ENCODE results near the gene HINFP.

HINFP gene

DNA sequence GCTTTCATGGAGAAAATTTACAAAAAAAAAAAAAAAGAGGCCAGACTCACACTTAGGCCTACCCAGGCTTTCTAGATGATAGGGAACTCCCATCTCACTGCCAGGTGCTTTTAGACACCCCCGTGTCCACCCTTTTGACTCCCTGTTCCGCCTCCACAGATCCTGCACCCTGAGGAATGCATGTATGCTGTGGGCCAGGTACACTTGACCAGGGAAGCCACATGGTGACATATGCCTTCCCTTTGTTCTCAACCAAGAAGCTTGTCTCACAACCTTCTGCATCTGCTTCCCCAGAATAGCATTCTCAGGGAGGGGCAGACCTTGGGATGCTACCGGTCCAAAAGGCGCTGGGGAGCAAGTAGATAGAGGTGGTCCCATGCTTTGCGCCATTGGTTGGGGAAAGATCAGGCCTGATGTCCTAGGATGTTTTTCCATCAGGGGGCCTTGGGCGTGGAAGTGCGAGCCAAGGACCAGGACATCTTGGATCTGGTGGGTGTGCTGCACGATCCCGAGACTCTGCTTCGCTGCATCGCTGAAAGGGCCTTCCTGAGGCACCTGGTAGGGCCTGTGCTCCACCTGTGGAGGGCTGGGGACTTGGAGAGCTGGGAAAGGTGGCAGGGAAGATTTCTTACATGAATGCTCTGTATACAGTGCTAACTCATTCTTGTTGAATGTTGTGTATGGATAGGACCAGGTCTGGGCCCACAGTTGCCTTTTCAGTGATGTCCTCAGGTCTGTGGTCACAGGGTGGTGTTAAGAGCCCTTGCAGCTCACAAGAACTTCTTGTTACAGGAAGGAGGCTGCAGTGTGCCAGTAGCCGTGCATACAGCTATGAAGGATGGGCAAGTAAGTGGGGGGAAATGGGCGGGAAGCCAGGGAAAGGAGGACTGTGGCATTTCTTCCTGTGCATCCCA lies 29.2 kb upstream of the HINFP start:
- no peak overlapping the region for H3K4me3 ChIP-seq (ENCODE audit: low read length)
- TF ChIP-seq, protein P1, sequence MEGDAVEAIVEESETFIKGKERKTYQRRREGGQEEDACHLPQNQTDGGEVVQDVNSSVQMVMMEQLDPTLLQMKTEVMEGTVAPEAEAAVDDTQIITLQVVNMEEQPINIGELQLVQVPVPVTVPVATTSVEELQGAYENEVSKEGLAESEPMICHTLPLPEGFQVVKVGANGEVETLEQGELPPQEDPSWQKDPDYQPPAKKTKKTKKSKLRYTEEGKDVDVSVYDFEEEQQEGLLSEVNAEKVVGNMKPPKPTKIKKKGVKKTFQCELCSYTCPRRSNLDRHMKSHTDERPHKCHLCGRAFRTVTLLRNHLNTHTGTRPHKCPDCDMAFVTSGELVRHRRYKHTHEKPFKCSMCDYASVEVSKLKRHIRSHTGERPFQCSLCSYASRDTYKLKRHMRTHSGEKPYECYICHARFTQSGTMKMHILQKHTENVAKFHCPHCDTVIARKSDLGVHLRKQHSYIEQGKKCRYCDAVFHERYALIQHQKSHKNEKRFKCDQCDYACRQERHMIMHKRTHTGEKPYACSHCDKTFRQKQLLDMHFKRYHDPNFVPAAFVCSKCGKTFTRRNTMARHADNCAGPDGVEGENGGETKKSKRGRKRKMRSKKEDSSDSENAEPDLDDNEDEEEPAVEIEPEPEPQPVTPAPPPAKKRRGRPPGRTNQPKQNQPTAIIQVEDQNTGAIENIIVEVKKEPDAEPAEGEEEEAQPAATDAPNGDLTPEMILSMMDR (IDR thresholded peaks at IDR 0.05; ENCODE audit: insufficient read depth, low read depth, low read length, missing control alignments) = no peak
- DNase-seq (ENCODE audit: low read depth) = no peak

DNA sequence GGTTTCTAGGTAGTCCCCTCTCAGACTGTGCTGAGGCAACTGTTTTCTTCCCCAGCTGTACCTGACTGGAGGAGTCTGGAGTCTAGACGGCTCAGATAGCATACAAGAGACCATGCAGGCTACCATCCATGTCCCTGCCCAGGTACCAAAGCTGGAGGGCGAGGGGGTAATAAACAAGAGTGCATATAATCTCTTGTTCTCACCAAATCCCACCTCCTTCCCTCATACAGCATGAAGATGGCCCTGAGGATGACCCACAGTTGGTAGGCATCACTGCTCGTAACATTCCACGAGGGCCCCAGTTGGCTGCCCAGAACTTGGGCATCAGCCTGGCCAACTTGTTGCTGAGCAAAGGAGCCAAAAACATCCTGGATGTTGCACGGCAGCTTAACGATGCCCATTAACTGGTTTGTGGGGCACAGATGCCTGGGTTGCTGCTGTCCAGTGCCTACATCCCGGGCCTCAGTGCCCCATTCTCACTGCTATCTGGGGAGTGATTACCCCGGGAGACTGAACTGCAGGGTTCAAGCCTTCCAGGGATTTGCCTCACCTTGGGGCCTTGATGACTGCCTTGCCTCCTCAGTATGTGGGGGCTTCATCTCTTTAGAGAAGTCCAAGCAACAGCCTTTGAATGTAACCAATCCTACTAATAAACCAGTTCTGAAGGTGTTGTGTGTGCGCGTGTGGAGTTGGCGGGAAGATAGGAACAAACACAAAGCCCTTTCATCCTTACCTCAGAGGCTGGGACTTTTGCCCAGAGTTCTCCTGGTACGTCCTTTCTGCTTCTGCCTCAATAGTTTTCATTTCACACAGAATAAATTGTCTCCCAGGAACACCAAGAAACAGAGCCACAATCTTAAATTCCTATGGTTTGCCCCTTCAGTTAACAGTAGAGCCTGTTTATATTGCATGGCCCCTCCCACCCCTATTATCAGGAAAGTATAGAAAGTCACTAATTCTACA lies 28.2 kb upstream of the HINFP start:
- DNase-seq (ENCODE audit: low read depth) = no peak
- TF ChIP-seq, protein P1 (IDR thresholded peaks at IDR 0.05; ENCODE audit: insufficient read depth, low read depth, low read length, missing control alignments) = no peak
- peak overlapping the region; percentile 76 for H3K4me3 ChIP-seq (ENCODE audit: low read length)

DNA sequence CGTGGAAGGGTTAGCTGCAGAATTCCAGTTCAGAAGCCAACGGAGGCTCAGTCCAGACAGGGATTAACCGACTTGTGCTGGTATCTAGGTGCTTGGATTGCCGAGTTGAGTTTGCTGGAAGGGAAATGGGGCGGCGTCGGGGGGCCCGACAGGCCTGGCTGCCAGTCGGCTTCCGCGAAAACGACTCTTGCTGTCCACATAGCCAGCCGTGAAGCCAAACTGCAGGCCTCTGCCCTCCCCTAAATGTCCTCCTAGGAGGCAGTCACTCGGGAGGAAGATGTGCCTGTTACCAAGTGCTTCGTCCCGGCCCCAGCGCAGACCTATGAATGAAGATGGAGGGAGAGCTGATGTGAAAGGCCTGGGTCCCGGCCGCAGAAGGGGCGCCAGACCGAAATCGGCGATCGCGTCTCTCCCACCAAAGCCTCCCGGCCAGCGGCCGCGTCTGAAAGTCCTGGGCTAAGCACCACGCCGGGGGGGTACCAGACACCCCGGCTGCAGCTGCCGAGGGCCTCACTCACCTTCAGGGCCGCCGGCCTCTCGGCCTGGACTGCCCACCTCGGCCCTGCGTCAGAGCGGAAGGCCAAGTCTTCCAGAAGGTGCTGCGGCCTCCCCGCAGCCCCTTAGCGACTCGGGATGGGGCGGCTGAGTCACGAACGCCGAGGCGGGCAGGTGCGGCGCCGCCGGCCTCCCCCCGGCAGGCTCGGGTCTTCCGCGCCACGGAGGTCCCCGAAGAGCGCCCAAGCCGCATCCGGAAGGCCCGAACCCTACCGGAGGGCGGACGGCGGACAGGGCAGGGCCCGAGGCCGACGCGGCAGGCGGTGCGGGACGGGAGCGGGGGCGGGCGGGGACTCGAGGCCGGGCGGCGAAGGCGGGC lies 27.2 kb upstream of the HINFP start:
- TF ChIP-seq, protein P1 (IDR thresholded peaks at IDR 0.05; ENCODE audit: insufficient read depth, low read depth, low read length, missing control alignments) = no peak
- DNase-seq (ENCODE audit: low read depth) = peak; percentile 50
- peak overlapping the region; percentile 76 for H3K4me3 ChIP-seq (ENCODE audit: low read length)

DNA sequence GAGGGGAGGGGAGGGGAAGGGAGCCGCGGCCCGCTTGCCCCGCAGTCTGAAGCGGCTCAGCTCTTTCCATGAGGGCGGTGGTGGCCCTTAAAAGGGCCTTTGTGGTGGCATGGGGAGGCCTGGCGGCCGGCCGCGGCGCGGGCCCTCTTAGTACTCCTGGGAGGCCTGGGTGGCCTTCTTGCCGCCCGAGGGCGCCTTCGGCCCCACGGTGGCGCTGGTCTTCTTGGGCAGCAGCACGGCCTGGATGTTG lies 26.6 kb upstream of the HINFP start:
- TF ChIP-seq, protein P1 (IDR thresholded peaks at IDR 0.05; ENCODE audit: insufficient read depth, low read depth, low read length, missing control alignments) = peak; percentile 56

DNA sequence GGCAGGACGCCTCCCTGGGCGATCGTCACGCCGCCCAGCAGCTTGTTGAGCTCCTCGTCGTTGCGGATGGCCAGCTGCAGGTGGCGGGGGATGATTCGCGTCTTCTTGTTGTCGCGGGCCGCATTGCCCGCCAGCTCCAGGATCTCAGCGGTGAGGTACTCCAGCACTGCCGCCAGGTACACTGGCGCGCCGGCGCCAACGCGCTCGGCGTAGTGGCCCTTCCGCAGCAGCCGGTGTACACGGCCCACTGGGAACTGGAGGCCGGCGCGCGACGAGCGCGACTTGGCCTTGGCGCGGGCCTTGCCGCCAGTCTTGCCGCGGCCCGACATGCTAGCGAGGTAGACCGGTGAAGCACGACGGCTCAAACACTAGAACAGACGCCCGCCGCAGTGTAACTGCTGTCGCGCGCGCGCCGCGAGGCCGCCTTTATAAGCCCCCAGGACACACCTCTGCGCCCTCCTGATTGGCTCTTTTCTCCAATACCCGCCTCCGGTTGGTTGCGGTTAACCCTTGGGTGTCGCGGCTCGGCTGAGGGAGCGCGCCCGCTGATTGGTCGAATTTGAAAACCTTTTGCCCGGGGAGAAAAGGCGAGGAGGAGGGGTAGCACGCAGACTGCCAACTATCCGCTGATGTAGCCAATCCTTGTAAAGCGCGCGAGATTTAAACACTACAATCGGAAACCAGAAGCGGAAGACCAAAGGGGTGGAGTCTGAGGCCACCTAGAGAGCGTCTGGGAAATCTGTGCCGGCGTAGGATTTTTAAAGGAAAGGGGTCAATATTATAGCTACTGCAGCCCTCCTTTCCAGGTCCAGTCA lies 26.1 kb upstream of the HINFP start:
- TF ChIP-seq, protein P1 (IDR thresholded peaks at IDR 0.05; ENCODE audit: insufficient read depth, low read depth, low read length, missing control alignments) = no peak
- peak; percentile 100 for DNase-seq (ENCODE audit: low read depth)
- H3K4me3 ChIP-seq (ENCODE audit: low read length) = peak overlapping the region; percentile 76

More for the DNA sequence above, 26.6 kb upstream of the HINFP start:
- H3K4me3 ChIP-seq (ENCODE audit: low read length) = peak overlapping the region; percentile 76
- peak; percentile 83 for DNase-seq (ENCODE audit: low read depth)

DNA sequence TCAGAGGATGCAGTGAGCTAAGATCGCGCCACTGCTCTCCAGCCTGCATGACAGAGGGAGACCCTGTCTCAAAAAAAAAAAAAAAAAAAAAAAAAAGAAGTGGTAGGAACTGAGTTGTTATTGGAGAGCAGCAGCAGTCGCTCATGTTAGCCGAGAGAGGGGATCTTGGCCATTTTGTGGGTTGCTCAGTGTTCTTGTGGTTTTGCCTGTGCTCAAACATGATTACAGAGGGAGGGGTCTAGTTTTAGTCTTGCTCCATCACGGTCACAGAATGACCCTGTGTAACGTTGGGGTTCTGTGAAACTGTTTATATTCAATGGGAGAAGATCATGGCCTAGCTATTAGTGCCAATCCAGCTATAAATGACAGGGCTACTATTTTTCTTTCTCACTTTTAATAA lies 21.7 kb upstream of the HINFP start:
- TF ChIP-seq, protein P1 (IDR thresholded peaks at IDR 0.05; ENCODE audit: insufficient read depth, low read depth, low read length, missing control alignments) = no peak
- DNase-seq (ENCODE audit: low read depth) = no peak
- H3K4me3 ChIP-seq (ENCODE audit: low read length) = no peak overlapping the region
